Measurements from ENCODE around the gene RAPGEF1.
"Not testable (repeated sequence)": the region's sequence is repeated elsewhere in the genome, so short reads cannot be mapped to it uniquely, and the experiment has no call there.

DNA sequence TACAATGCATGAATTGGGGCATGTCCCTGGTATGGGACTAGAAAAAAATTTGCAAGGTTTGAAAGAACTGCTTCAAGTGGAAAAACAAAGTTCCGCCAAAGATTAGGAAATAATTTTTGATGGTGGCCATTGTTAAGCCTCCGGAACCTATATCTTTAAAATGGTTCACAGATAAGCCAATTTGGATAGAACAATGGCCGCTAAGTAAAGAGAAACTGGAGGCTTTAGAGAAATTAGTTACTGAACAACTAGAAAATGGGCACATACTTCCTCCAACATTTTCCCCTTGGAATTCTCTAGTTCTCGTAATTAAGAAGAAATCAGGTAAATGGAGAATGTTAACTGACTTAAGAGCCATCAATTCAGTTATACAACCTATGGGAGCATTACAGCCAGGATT is 56.8 kb downstream of the RAPGEF1 start:
- TF ChIP-seq, protein P1, sequence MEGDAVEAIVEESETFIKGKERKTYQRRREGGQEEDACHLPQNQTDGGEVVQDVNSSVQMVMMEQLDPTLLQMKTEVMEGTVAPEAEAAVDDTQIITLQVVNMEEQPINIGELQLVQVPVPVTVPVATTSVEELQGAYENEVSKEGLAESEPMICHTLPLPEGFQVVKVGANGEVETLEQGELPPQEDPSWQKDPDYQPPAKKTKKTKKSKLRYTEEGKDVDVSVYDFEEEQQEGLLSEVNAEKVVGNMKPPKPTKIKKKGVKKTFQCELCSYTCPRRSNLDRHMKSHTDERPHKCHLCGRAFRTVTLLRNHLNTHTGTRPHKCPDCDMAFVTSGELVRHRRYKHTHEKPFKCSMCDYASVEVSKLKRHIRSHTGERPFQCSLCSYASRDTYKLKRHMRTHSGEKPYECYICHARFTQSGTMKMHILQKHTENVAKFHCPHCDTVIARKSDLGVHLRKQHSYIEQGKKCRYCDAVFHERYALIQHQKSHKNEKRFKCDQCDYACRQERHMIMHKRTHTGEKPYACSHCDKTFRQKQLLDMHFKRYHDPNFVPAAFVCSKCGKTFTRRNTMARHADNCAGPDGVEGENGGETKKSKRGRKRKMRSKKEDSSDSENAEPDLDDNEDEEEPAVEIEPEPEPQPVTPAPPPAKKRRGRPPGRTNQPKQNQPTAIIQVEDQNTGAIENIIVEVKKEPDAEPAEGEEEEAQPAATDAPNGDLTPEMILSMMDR (IDR thresholded peaks at IDR 0.05): not testable (repeated sequence)
- TF ChIP-seq POLR2A (IDR thresholded peaks at IDR 0.05): not testable (repeated sequence)

All from uterus (tissue), 2 donors.